Measurements from ENCODE around the gene XIRP2.

XIRP2 gene

GRCh38 chr2:166926657-166927056 is 38.4 kb downstream of the XIRP2 start:
- DNase-seq (ENCODE audit: low read depth in 2 of 2, low spot score in 1 of 2) = no peak

- DNase-seq (ENCODE audit: low read depth in 2 of 2, low spot score in 1 of 2) = no peak
These were observed 43.8 kb downstream of the XIRP2 start for GRCh38 chr2:166932032-166932431.

- DNase-seq (ENCODE audit: low read depth in 2 of 2, low spot score in 1 of 2) = no peak
These were observed 46.5 kb downstream of the XIRP2 start for GRCh38 chr2:166934817-166935216.

GRCh38 chr2:166942377-166942776 is 54.1 kb downstream of the XIRP2 start:
- no peak for DNase-seq (ENCODE audit: low read depth in 2 of 2, low spot score in 1 of 2)

GRCh38 chr2:166944909-166945308 is 56.6 kb downstream of the XIRP2 start:
- DNase-seq (ENCODE audit: low read depth in 2 of 2, low spot score in 1 of 2) = no peak

GRCh38 chr2:166957686-166958085 is 69.4 kb downstream of the XIRP2 start:
- DNase-seq (ENCODE audit: low read depth in 2 of 2, low spot score in 1 of 2) = no peak

GRCh38 chr2:166958986-166959481 is 70.8 kb downstream of the XIRP2 start:
- DNase-seq (ENCODE audit: low read depth in 2 of 2, low spot score in 1 of 2) = no peak

GRCh38 chr2:166959556-166959955 is 71.3 kb downstream of the XIRP2 start:
- DNase-seq (ENCODE audit: low read depth in 2 of 2, low spot score in 1 of 2) = no peak

GRCh38 chr2:166960702-166961270 is 72.5 kb downstream of the XIRP2 start:
- no peak for DNase-seq (ENCODE audit: low read depth in 2 of 2, low spot score in 1 of 2)

GRCh38 chr2:166961933-166962332 is 73.7 kb downstream of the XIRP2 start:
- DNase-seq (ENCODE audit: low read depth in 2 of 2, low spot score in 1 of 2) = no peak

GRCh38 chr2:166969486-166969885 is 81.2 kb downstream of the XIRP2 start:
- DNase-seq (ENCODE audit: low read depth in 2 of 2, low spot score in 1 of 2) = no peak

GRCh38 chr2:166972002-166972401 is 83.7 kb downstream of the XIRP2 start:
- no peak for DNase-seq (ENCODE audit: low read depth in 2 of 2, low spot score in 1 of 2)

GRCh38 chr2:166972418-166972817 is 84.1 kb downstream of the XIRP2 start:
- no peak for DNase-seq (ENCODE audit: low read depth in 2 of 2, low spot score in 1 of 2)

GRCh38 chr2:166984188-166984587 is 95.9 kb downstream of the XIRP2 start:
- no peak for DNase-seq (ENCODE audit: low read depth in 2 of 2, low spot score in 1 of 2)

- no peak for DNase-seq (ENCODE audit: low read depth in 2 of 2, low spot score in 1 of 2)
These were observed 96.5 kb downstream of the XIRP2 start for GRCh38 chr2:166984797-166985196.

- no peak for DNase-seq (ENCODE audit: low read depth in 2 of 2, low spot score in 1 of 2)
These were observed 106.5 kb downstream of the XIRP2 start for GRCh38 chr2:166994588-166995336.

GRCh38 chr2:166996465-166996864 is 108.2 kb downstream of the XIRP2 start:
- DNase-seq (ENCODE audit: low read depth in 2 of 2, low spot score in 1 of 2) = no peak

- no peak for DNase-seq (ENCODE audit: low read depth in 2 of 2, low spot score in 1 of 2)
These were observed 112.9 kb downstream of the XIRP2 start for GRCh38 chr2:167001165-167001564.

GRCh38 chr2:167005096-167005495 is 116.8 kb downstream of the XIRP2 start:
- DNase-seq (ENCODE audit: low read depth in 2 of 2, low spot score in 1 of 2) = no peak

GRCh38 chr2:167013227-167013626 is 124.9 kb downstream of the XIRP2 start:
- DNase-seq (ENCODE audit: low read depth in 2 of 2, low spot score in 1 of 2) = no peak

GRCh38 chr2:167015806-167016205 is 127.5 kb downstream of the XIRP2 start:
- DNase-seq (ENCODE audit: low read depth in 2 of 2, low spot score in 1 of 2) = no peak

GRCh38 chr2:167017021-167017420 is 128.7 kb downstream of the XIRP2 start:
- no peak for DNase-seq (ENCODE audit: low read depth in 2 of 2, low spot score in 1 of 2)

- DNase-seq (ENCODE audit: low read depth in 2 of 2, low spot score in 1 of 2) = no peak
These were observed 130.3 kb downstream of the XIRP2 start for GRCh38 chr2:167018590-167018989.

Data from stimulated activated CD8-positive, alpha-beta memory T cell treated with anti-CD3 and anti-CD28 coated beads, Interleukin-4, amount 100 ng/mL, for 4 hours (primary cell).